H1 (cell line): ENCODE measurements around the gene TSHZ2. TPM values are rescaled to one million over a fixed set of nuclear protein-coding genes. Genes with fewer than 3 reads are reported as not detected.

Experiments
- CTCF ChIA-PET: fragments of 300-600 bp; sonication (Branson Sonifier 250); formaldehyde crosslinking; loops from one replicate; lab custom pipeline; 2021; ENCODE audit not compliant: partially characterized antibody; lab: Charles Lee
- POLR2A ChIA-PET: fragments of 300-600 bp; sonication (Branson Sonifier 250); formaldehyde crosslinking; loops from one replicate; lab custom pipeline; 2021; ENCODE audit warnings: inconsistent platforms; ENCODE audit not compliant: partially characterized antibody; lab: Charles Lee
- DNase-seq, 2 experiments: peaks; one replicate each; pipeline versions ENCODE4 v3.0.0 to v3.0.0-alpha.2; 2010 to 2022; ENCODE audit warnings: low spot score in 2 of 2, low read depth in 1 of 2, mixed read lengths in 1 of 2
- FAIRE-seq: peaks from 2 replicates; lab custom pipeline; 2011; peaks lifted over from hg19 to GRCh38; lab: Jason Lieb, UNC
- H2AFZ ChIP-seq: 2 replicates; pipeline ENCODE4 v1.8.1; 2012; ENCODE audit warnings: low read length, inconsistent platforms
- H2AK5ac ChIP-seq: 2 replicates; pipeline ENCODE4 v1.6.1; 2013; ENCODE audit warnings: low read depth, low read length
- H2BK120ac ChIP-seq: replicated peaks from 2 replicates; pipeline ENCODE3; 2013; ENCODE audit warnings: low read depth, low read length, inconsistent platforms
- H2BK12ac ChIP-seq: 2 replicates; pipeline ENCODE4 v1.6.1; 2013; ENCODE audit warnings: low read depth, low read length
- H2BK15ac ChIP-seq: 2 replicates; pipeline ENCODE4 v1.6.1; 2013; ENCODE audit warnings: low read length
- H2BK20ac ChIP-seq: 2 replicates; pipeline ENCODE4 v1.6.1; 2013; ENCODE audit warnings: low read length
- H2BK5ac ChIP-seq: 2 replicates; pipeline ENCODE4 v1.6.1; 2013; ENCODE audit warnings: low read depth, low read length
- H3K14ac ChIP-seq: 2 replicates; pipeline ENCODE4 v1.6.1; 2013; ENCODE audit warnings: inconsistent platforms; ENCODE audit not compliant: insufficient read length
- H3K18ac ChIP-seq: 2 replicates; pipeline ENCODE4 v1.6.1; 2013; ENCODE audit warnings: low read length; ENCODE audit errors: extremely low read depth
- H3K23ac ChIP-seq: 2 replicates; pipeline ENCODE4 v1.6.1; 2013; ENCODE audit warnings: inconsistent platforms; ENCODE audit not compliant: insufficient read length
- H3K23me2 ChIP-seq: 2 replicates; pipeline ENCODE4 v1.6.1; 2013; ENCODE audit warnings: low read depth, low read length
- H3K27ac ChIP-seq: 2 replicates; pipeline ENCODE4 v1.6.1; 2011; ENCODE audit warnings: low read depth, low read length, inconsistent platforms
- H3K27me3 ChIP-seq, 4 experiments: replicated peaks in 1 of 4; 1 replicate in 1 of 4; 2 replicates in 3 of 4; pipeline versions ENCODE4 v1.6.1 to v1.8.1; 2011 to 2013; ENCODE audit warnings: low read length in 3 of 4, mild to moderate bottlenecking in 3 of 4, inconsistent platforms in 2 of 4, mixed read lengths in 2 of 4, moderate library complexity in 1 of 4; ENCODE audit not compliant: control insufficient read depth in 3 of 4, insufficient read depth in 3 of 4; ENCODE audit errors: extremely low read depth in 1 of 4
- H3K36me3 ChIP-seq, 4 experiments: 2 replicates each; pipeline versions ENCODE4 v1.6.1 to v1.8.1; 2011 to 2013; ENCODE audit warnings: mild to moderate bottlenecking in 4 of 4, low read length in 3 of 4, moderate library complexity in 2 of 4, control low read depth in 1 of 4, inconsistent platforms in 1 of 4; ENCODE audit not compliant: insufficient read depth in 4 of 4, control insufficient read depth in 2 of 4
- H3K4ac ChIP-seq: replicated peaks from 2 replicates; pipeline ENCODE3; 2013; ENCODE audit warnings: low read length, low read depth, mixed read lengths, inconsistent platforms; ENCODE audit not compliant: insufficient read length
- H3K4me1 ChIP-seq, 4 experiments: replicated peaks in 1 of 4; 1 replicate in 1 of 4; 2 replicates in 3 of 4; pipeline versions ENCODE4 v1.6.1 to v1.8.1; 2011 to 2013; ENCODE audit warnings: low read length in 3 of 4, inconsistent platforms in 2 of 4, mixed read lengths in 1 of 4; ENCODE audit not compliant: insufficient read depth in 4 of 4, control insufficient read depth in 3 of 4
- H3K4me2 ChIP-seq, 2 experiments: 2 replicates each; pipeline versions ENCODE4 v1.6.1 to v1.8.1; 2011 to 2013; ENCODE audit warnings: low read depth in 2 of 2, low read length in 2 of 2, control low read depth in 1 of 2, inconsistent platforms in 1 of 2, mild to moderate bottlenecking in 1 of 2; ENCODE audit not compliant: insufficient read depth in 1 of 2
- H3K4me3 ChIP-seq, 4 experiments: fragments of 200-600, 300-600 bp in 1 of 4; sonication (generic), shearing (Covaris generic), sonication (Bioruptor Twin) in 1 of 4; 2 replicates each; pipeline versions ENCODE4 v1.5.1 to v1.8.1; 2011 to 2016; ENCODE audit warnings: low read length in 4 of 4, low read depth in 3 of 4, control low read depth in 2 of 4, inconsistent platforms in 2 of 4, mild to moderate bottlenecking in 2 of 4, mixed read lengths in 1 of 4, moderate library complexity in 1 of 4; ENCODE audit not compliant: insufficient read depth in 2 of 4; ENCODE audit errors: extremely low read depth in 1 of 4
- H3K56ac ChIP-seq: replicated peaks from 2 replicates; pipeline ENCODE3; 2013; ENCODE audit warnings: low read depth, mild to moderate bottlenecking, mixed read lengths, low read length, inconsistent platforms; ENCODE audit not compliant: insufficient read length
- H3K79me1 ChIP-seq: 2 replicates; pipeline ENCODE4 v1.6.1; 2013; ENCODE audit warnings: low read depth, low read length, control low read depth
- H3K79me2 ChIP-seq, 2 experiments: 2 replicates each; pipeline versions ENCODE4 v1.6.1 to v1.8.1; 2012 to 2013; ENCODE audit warnings: low read length in 2 of 2, mild to moderate bottlenecking in 2 of 2, inconsistent platforms in 1 of 2; ENCODE audit not compliant: insufficient read depth in 2 of 2, control insufficient read depth in 1 of 2
- H3K9ac ChIP-seq, 4 experiments: replicated peaks in 1 of 4; 1 replicate in 1 of 4; 2 replicates in 3 of 4; pipeline versions ENCODE4 v1.6.1 to v1.8.1; 2011 to 2013; ENCODE audit warnings: low read depth in 3 of 4, low read length in 3 of 4, control low read depth in 2 of 4, mild to moderate bottlenecking in 2 of 4, moderate library complexity in 2 of 4, inconsistent platforms in 1 of 4; ENCODE audit errors: extremely low read depth in 1 of 4
- H3K9me3 ChIP-seq, 2 experiments: 2 replicates each; pipeline versions ENCODE4 v1.6.1 to v1.8.1; 2012 to 2013; ENCODE audit warnings: mild to moderate bottlenecking in 2 of 2, moderate library complexity in 2 of 2, control low read depth in 1 of 2, inconsistent platforms in 1 of 2, low read depth in 1 of 2, low read length in 1 of 2, mixed read lengths in 1 of 2; ENCODE audit not compliant: insufficient read depth in 2 of 2
- H4K20me1 ChIP-seq, 2 experiments: replicated peaks in 1 of 2; 2 replicates each; pipeline versions ENCODE3 to v1.8.1; 2011 to 2013; ENCODE audit warnings: inconsistent platforms in 2 of 2, low read length in 2 of 2, mild to moderate bottlenecking in 1 of 2; ENCODE audit not compliant: insufficient read depth in 2 of 2, control insufficient read depth in 1 of 2
- H4K5ac ChIP-seq: 2 replicates; pipeline ENCODE4 v1.6.1; 2013; ENCODE audit warnings: low read length, low read depth, mixed read lengths, inconsistent platforms; ENCODE audit not compliant: insufficient read length
- H4K8ac ChIP-seq: 2 replicates; pipeline ENCODE4 v1.8.0; 2013; ENCODE audit warnings: mild to moderate bottlenecking, moderate library complexity, low read length, inconsistent platforms; ENCODE audit not compliant: insufficient read depth; ENCODE audit errors: extremely low read depth
- H4K91ac ChIP-seq: replicated peaks from 2 replicates; pipeline ENCODE3; 2013; ENCODE audit warnings: low read length, mixed read lengths, inconsistent platforms; ENCODE audit not compliant: insufficient read length
- ASH2L ChIP-seq: fragments of 200-600, 300-600 bp; sonication (generic); IDR thresholded peaks from one replicate; pipeline ENCODE4 v1.7.1; 2017; ENCODE audit warnings: low read length
- BCL11A ChIP-seq, 2 experiments: IDR thresholded peaks; one replicate each; pipeline ENCODE4 v1.6.1; 2011; ENCODE audit warnings: low read depth in 2 of 2, low read length in 2 of 2, mild to moderate bottlenecking in 2 of 2
- CREB1 ChIP-seq: IDR thresholded peaks from 2 replicates; pipeline ENCODE4 v1.6.1; 2012; ENCODE audit warnings: inconsistent platforms
- CTBP2 ChIP-seq: IDR thresholded peaks from 2 replicates; pipeline ENCODE4 v1.7.0; 2011; ENCODE audit warnings: borderline replicate concordance, mild to moderate bottlenecking, moderate library complexity, mixed read lengths, low read length; ENCODE audit not compliant: insufficient read depth, insufficient read length
- CTCF ChIP-seq, 3 experiments: IDR thresholded peaks; 1 replicate in 2 of 3; 2 replicates in 1 of 3; pipeline versions ENCODE4 v1.5.1 to v1.6.1; 2011; ENCODE audit warnings: low read length in 3 of 3, mild to moderate bottlenecking in 3 of 3, inconsistent platforms in 2 of 3, low read depth in 1 of 3, moderate library complexity in 1 of 3; ENCODE audit not compliant: insufficient read depth in 1 of 3; ENCODE audit errors: control extremely low read depth in 1 of 3
- GTF2F1 ChIP-seq: IDR thresholded peaks from 2 replicates; pipeline ENCODE4 v1.6.1; 2012; ENCODE audit warnings: low read depth, low read length, improper control_type of control experiment, borderline replicate concordance
- MAFK ChIP-seq: IDR thresholded peaks from 2 replicates; pipeline ENCODE4 v1.6.1; 2012; ENCODE audit warnings: low read depth, mild to moderate bottlenecking, improper control_type of control experiment, low read length
- POLR2AphosphoS5 ChIP-seq: IDR thresholded peaks from 2 replicates; pipeline ENCODE4 v1.6.1; 2011; ENCODE audit warnings: low read depth, low read length
- RAD21 ChIP-seq, 2 experiments: IDR thresholded peaks in 1 of 2; conservative IDR thresholded peaks in 1 of 2; 2 replicates each; pipeline ENCODE4 v1.6.1; 2011; ENCODE audit warnings: low read depth in 2 of 2, low read length in 2 of 2, improper control_type of control experiment in 1 of 2, inconsistent platforms in 1 of 2, mild to moderate bottlenecking in 1 of 2, moderate library complexity in 1 of 2
- SAP30 ChIP-seq: fragments of 300-600 bp; sonication (generic); IDR thresholded peaks from 2 replicates; pipeline ENCODE4 v1.7.1; 2012; ENCODE audit warnings: low read length, moderate library complexity, mild to moderate bottlenecking, inconsistent platforms; ENCODE audit not compliant: insufficient read depth, insufficient replicate concordance
- SRF ChIP-seq: IDR thresholded peaks from 2 replicates; pipeline ENCODE4 v1.6.1; 2011; ENCODE audit warnings: mild to moderate bottlenecking, low read depth, low read length, moderate library complexity
- polyA plus RNA-seq, 7 experiments: library from polyadenylated mRNA; depleted of rRNA in 3 of 7; stranded (reverse) in 5 of 7; unstranded in 2 of 7; fragments of >200 nt in 5 of 7; fragments of 200-250 nt in 2 of 7; gene quantifications; 1 replicate in 5 of 7; 2 replicates in 1 of 7; 4 replicates in 1 of 7; pipeline versions ENCODE4 v1.2.1 to v1.2.3, GENCODE V29; 2011 to 2013; ENCODE audit warnings: missing spikeins in 2 of 7, mixed read lengths in 2 of 7
- total RNA-seq: library from RNA; stranded (reverse); fragmentation: NEBNext Ultra II Directional; extraction: Animal tissue kit (Norgen Biotek cat#: 25700); gene quantifications from 2 replicates; pipeline ENCODE4 v1.2.1, GENCODE V29; 2021
- TF ChIP-seq, protein P1 (sequence below): IDR thresholded peaks from 2 replicates; pipeline ENCODE4 v1.6.1; 2012; ENCODE audit warnings: inconsistent platforms

The TSHZ2 gene
- total and polyA plus RNA-seq, 2 of the 8 experiments (the other 6 are each of a cell fraction or from before 2014, with no cell fraction given): 0.14 to 0.30 TPM

- no peaks in the 10 kb centered on the region for H3K79me1 ChIP-seq
- no peak overlapping the region for H4K8ac ChIP-seq
- no peak overlapping the region for H2BK20ac ChIP-seq
- H4K91ac ChIP-seq: no peak overlapping the region
- H3K4ac ChIP-seq: no peak overlapping the region
- H3K4me3 ChIP-seq: no peak overlapping the region
- H4K5ac ChIP-seq: no peak overlapping the region
- FAIRE-seq (no peak), DNase-seq (no peak)
- CTCF ChIA-PET: no interaction called here
- no peaks in the 10 kb centered on the region for H3K23me2 ChIP-seq
- no peak overlapping the region for H2AK5ac ChIP-seq
- no peaks in the 10 kb centered on the region for H3K4me1 ChIP-seq
- no peak overlapping the region for H2BK120ac ChIP-seq
- H4K20me1 ChIP-seq: no peaks in the 10 kb centered on the region
- no peak overlapping the region for H3K9ac ChIP-seq
- no peak overlapping the region for H3K14ac ChIP-seq
- POLR2A ChIA-PET: no interaction called here
- no peak overlapping the region for H3K18ac ChIP-seq
- H3K27ac ChIP-seq: no peak overlapping the region
- H2BK12ac ChIP-seq: no peak overlapping the region
- H3K4me2 ChIP-seq: no peak overlapping the region
- no peak overlapping the region for H2BK15ac ChIP-seq
- H2BK5ac ChIP-seq: no peak overlapping the region
- H2AFZ ChIP-seq: no peak overlapping the region
- no peaks in the 10 kb centered on the region for H3K9me3 ChIP-seq
- no peaks in the 10 kb centered on the region for H3K36me3 ChIP-seq
- 0 out of 7 replicates have a peak, but pooled peaks cover 0 to 2% (median 0%) of the 10 kb centered on the region in 4 experiments for H3K27me3 ChIP-seq
- no peaks in the 10 kb centered on the region for H3K79me2 ChIP-seq
- no peak overlapping the region for H3K23ac ChIP-seq
- H3K56ac ChIP-seq: no peak overlapping the region
- TF ChIP-seq SRF (no peak), CREB1 (no peak), GTF2F1 (no peak), BCL11A (IDR thresholded peaks at IDR 0.05; ENCODE audit: low read depth in 2 of 2, low read length in 2 of 2) (no peak), SAP30 (no peak), CTBP2 (no peak), POLR2AphosphoS5 (no peak), MAFK (no peak), RAD21 (IDR thresholded peaks at IDR 0.05 in 1 of 2, conservative IDR thresholded peaks at IDR 0.05 in 1 of 2; ENCODE audit: low read depth in 2 of 2, low read length in 2 of 2) (no peak), ASH2L (no peak), CTCF (IDR thresholded peaks at IDR 0.05; ENCODE audit: control extremely low read depth in 1 of 3, insufficient read depth in 1 of 3, low read depth in 1 of 3, low read length in 3 of 3) (no peak)
- TF ChIP-seq, protein P1, sequence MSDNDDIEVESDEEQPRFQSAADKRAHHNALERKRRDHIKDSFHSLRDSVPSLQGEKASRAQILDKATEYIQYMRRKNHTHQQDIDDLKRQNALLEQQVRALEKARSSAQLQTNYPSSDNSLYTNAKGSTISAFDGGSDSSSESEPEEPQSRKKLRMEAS: no peak
Observed at GRCh38 chr20:53027089-53027488, 54.9 kb downstream of the TSHZ2 start.
